WTC11 (cell line): ENCODE data around the gene OR10D3. TPM values are rescaled to one million over a fixed set of nuclear protein-coding genes. Genes with fewer than 3 reads are reported as not detected.
"Not testable (repeated sequence)": the region's sequence is repeated elsewhere in the genome, so short reads cannot be mapped to it uniquely, and the experiment has no call there.

Source experiments
- ATAC-seq: fragments of 200-7000 bp; cut with Tn5 transposase; 2 replicates; pipeline ENCODE4 v1.10.0; 2021; ENCODE audit warnings: mild to moderate bottlenecking, moderate library complexity
- CTCF ChIA-PET: fragments of 300-600 bp; sonication (Branson Sonifier 250); formaldehyde crosslinking; loops from one replicate; lab custom pipeline; 2021; ENCODE audit warnings: antibody characterized with exemption; lab: Charles Lee
- POLR2A ChIA-PET: fragments of 350-600 bp; sonication (Branson Sonifier 250); formaldehyde crosslinking; loops from one replicate; lab custom pipeline; 2021; ENCODE audit warnings: antibody characterized with exemption; lab: Charles Lee
- DNase-seq: peaks from one replicate; pipeline ENCODE4 v3.0.0; 2021; ENCODE audit warnings: low spot score
- H3K27ac Mint-ChIP-seq: 2 replicates; pipeline ENCODE4 v1.8.0; 2021; ENCODE audit warnings: mixed read lengths
- H3K27me3 Mint-ChIP-seq: 2 replicates; pipeline ENCODE4 v1.8.0; 2021; ENCODE audit warnings: low read depth, mild to moderate bottlenecking, moderate library complexity, mixed read lengths
- H3K36me3 Mint-ChIP-seq: 2 replicates; pipeline ENCODE4 v1.8.0; 2021; ENCODE audit warnings: mixed read lengths
- H3K4me1 Mint-ChIP-seq: 2 replicates; pipeline ENCODE4 v1.8.0; 2022; ENCODE audit warnings: mixed read lengths
- H3K4me3 Mint-ChIP-seq: 2 replicates; pipeline ENCODE4 v1.8.0; 2021; ENCODE audit warnings: mild to moderate bottlenecking, moderate library complexity, mixed read lengths
- H3K9me3 Mint-ChIP-seq: 2 replicates; pipeline ENCODE4 v1.8.0; 2021; ENCODE audit warnings: mixed read lengths
- ATF1 ChIP-seq: sonication (generic); formaldehyde crosslinking; IDR thresholded peaks from 2 replicates; pipeline ENCODE4 v1.8.1; 2023; ENCODE audit warnings: mild to moderate bottlenecking, moderate library complexity, missing genetic modification reagents
- ATF2 ChIP-seq: sonication (generic); formaldehyde crosslinking; IDR thresholded peaks from 2 replicates; pipeline ENCODE4 v1.8.1; 2022; ENCODE audit warnings: low read depth, missing genetic modification reagents, borderline replicate concordance
- CTCF ChIP-seq: fragments of 200-600 bp; IDR thresholded peaks from 2 replicates; pipeline ENCODE4 v1.8.0; 2022; ENCODE audit warnings: antibody characterized with exemption
- E2F4 ChIP-seq: sonication (generic); formaldehyde crosslinking; IDR thresholded peaks from 2 replicates; pipeline ENCODE4 v1.8.1; 2022; ENCODE audit warnings: low read depth, mild to moderate bottlenecking, moderate library complexity, missing genetic modification reagents, borderline replicate concordance
- ELF4 ChIP-seq: sonication (generic); formaldehyde crosslinking; IDR thresholded peaks from 2 replicates; pipeline ENCODE4 v1.8.1; 2022; ENCODE audit warnings: low read depth, mild to moderate bottlenecking, moderate library complexity, missing genetic modification reagents
- FOXJ3 ChIP-seq: sonication (generic); formaldehyde crosslinking; IDR thresholded peaks from 2 replicates; pipeline ENCODE4 v1.9.0; 2021; ENCODE audit warnings: missing genetic modification reagents, mild to moderate bottlenecking, borderline replicate concordance
- GABPB1 ChIP-seq: sonication (generic); formaldehyde crosslinking; IDR thresholded peaks from 2 replicates; pipeline ENCODE4 v1.8.1; 2023; ENCODE audit warnings: mild to moderate bottlenecking, missing genetic modification reagents
- IRF1 ChIP-seq: sonication (generic); formaldehyde crosslinking; IDR thresholded peaks from 2 replicates; pipeline ENCODE4 v1.8.0; 2023; ENCODE audit warnings: missing genetic modification reagents
- NR2C2 ChIP-seq: sonication (generic); formaldehyde crosslinking; IDR thresholded peaks from 2 replicates; pipeline ENCODE4 v1.8.0; 2022; ENCODE audit warnings: mild to moderate bottlenecking, missing genetic modification reagents
- NR3C1 ChIP-seq: sonication (generic); formaldehyde crosslinking; conservative IDR thresholded peaks from 2 replicates; pipeline ENCODE4 v1.8.1; 2023; ENCODE audit warnings: low read depth, mild to moderate bottlenecking, missing genetic modification reagents
- RELA ChIP-seq: sonication (generic); formaldehyde crosslinking; IDR thresholded peaks from 2 replicates; pipeline ENCODE4 v1.8.1; 2022; ENCODE audit warnings: missing genetic modification reagents, mild to moderate bottlenecking, borderline replicate concordance
- ZMAT4 ChIP-seq: fragments of 250-450 bp; sonication (Bioruptor Pico); IDR thresholded peaks from 2 replicates; pipeline ENCODE4 v1.9.0; 2021; ENCODE audit warnings: mild to moderate bottlenecking
- ZNF317 ChIP-seq: sonication (generic); formaldehyde crosslinking; IDR thresholded peaks from 2 replicates; pipeline ENCODE4 v1.8.1; 2023; ENCODE audit warnings: low read depth, mild to moderate bottlenecking, moderate library complexity, missing genetic modification reagents, borderline replicate concordance
- ZNF423 ChIP-seq: fragments of 250-450 bp; sonication (Bioruptor Pico); IDR thresholded peaks from 2 replicates; pipeline ENCODE4 v2.1.2; 2022; ENCODE audit warnings: mild to moderate bottlenecking, moderate library complexity
- ZSCAN18 ChIP-seq: fragments of 250-450 bp; sonication (Bioruptor Pico); IDR thresholded peaks from 2 replicates; pipeline ENCODE4 v2.1.2; 2022; ENCODE audit warnings: mild to moderate bottlenecking, moderate library complexity
- total RNA-seq: library from RNA; stranded (reverse); gene quantifications from 3 replicates; pipeline ENCODE4 v1.2.3, GENCODE V29; 2021
- TF ChIP-seq, protein P1 (sequence below): fragments of 250-450 bp; sonication (Bioruptor Pico); IDR thresholded peaks from 2 replicates; pipeline ENCODE4 v1.8.0; 2021; ENCODE audit warnings: mild to moderate bottlenecking
- TF ChIP-seq, protein P2 (sequence below): sonication (generic); formaldehyde crosslinking; IDR thresholded peaks from 2 replicates; pipeline ENCODE4 v1.8.1; 2023; ENCODE audit warnings: mild to moderate bottlenecking, missing genetic modification reagents, moderate library complexity
- TF ChIP-seq, protein P3 (sequence below): sonication (generic); formaldehyde crosslinking; IDR thresholded peaks from 2 replicates; pipeline ENCODE4 v1.8.1; 2023; ENCODE audit warnings: mild to moderate bottlenecking, moderate library complexity, missing genetic modification reagents

Gene OR10D3
- total RNA-seq, 1 experiment from 2014 or later = not detected

DNA sequence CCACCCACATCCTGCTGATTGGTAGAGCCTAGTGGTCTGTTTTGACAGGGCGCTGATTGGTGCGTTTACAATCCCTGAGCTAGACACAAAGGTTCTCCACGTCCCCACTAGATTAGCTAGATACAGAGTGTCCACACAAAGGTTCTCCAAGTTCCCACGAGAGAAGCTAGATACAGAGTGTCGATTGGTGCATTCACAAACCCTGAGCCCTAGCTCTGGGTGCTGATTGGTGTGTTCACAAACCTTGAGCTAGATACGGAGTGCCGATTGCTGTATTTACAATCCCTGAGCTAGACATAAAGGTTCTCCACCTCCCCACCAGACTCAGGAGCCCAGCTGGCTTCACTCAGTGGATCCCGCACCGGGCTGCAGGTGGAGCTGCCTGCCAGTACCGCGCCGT lies 12.8 kb upstream of the OR10D3 start:
- DNase-seq, POLR2A ChIA-PET, ATAC-seq, H3K9me3 Mint-ChIP-seq, H3K4me3 Mint-ChIP-seq, H3K27ac Mint-ChIP-seq, H3K36me3 Mint-ChIP-seq: not testable (repeated sequence)
- CTCF ChIA-PET = interaction anchor here (1.3 to 1.7 kb wide), 2 partner anchors 24 to 99 kb away, joined by 3 to 4 read pairs; no protein-coding TSS in a partner anchor
- Mint-ChIP-seq H3K27me3 (peaks cover 75% of the 10 kb centered on the region), H3K4me1 (peaks cover 18% of the 10 kb centered on the region)

GRCh38 chr11:124170801-124171586 lies 12.2 kb upstream of the OR10D3 start:
- peaks cover 18% of the 10 kb centered on the region for H3K4me1 Mint-ChIP-seq
- ChIA-PET POLR2A (no interaction called here), CTCF (interaction anchor here (1.3 to 1.7 kb wide), 2 partner anchors 24 to 99 kb away, joined by 3 to 4 read pairs; no protein-coding TSS in a partner anchor)
- ATAC-seq (no peak), DNase-seq (no peak)
- TF ChIP-seq E2F4 (CRISPR knock-in tag) (no peak), IRF1 (CRISPR knock-in tag) (no peak), ZMAT4 (CRISPR knock-in tag) (no peak), NR2C2 (CRISPR knock-in tag) (no peak), FOXJ3 (CRISPR knock-in tag) (no peak), GABPB1 (CRISPR knock-in tag) (no peak), RELA (CRISPR knock-in tag) (no peak), CTCF (no peak), ATF1 (CRISPR knock-in tag) (no peak), ELF4 (CRISPR knock-in tag) (no peak), NR3C1 (no peak), ATF2 (CRISPR knock-in tag) (no peak), ZNF423 (CRISPR knock-in tag) (no peak), ZSCAN18 (CRISPR knock-in tag) (no peak), ZNF317 (CRISPR knock-in tag) (no peak)
- TF ChIP-seq, protein P1, sequence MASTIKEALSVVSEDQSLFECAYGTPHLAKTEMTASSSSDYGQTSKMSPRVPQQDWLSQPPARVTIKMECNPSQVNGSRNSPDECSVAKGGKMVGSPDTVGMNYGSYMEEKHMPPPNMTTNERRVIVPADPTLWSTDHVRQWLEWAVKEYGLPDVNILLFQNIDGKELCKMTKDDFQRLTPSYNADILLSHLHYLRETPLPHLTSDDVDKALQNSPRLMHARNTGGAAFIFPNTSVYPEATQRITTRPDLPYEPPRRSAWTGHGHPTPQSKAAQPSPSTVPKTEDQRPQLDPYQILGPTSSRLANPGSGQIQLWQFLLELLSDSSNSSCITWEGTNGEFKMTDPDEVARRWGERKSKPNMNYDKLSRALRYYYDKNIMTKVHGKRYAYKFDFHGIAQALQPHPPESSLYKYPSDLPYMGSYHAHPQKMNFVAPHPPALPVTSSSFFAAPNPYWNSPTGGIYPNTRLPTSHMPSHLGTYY = no peak
- TF ChIP-seq, protein P2, sequence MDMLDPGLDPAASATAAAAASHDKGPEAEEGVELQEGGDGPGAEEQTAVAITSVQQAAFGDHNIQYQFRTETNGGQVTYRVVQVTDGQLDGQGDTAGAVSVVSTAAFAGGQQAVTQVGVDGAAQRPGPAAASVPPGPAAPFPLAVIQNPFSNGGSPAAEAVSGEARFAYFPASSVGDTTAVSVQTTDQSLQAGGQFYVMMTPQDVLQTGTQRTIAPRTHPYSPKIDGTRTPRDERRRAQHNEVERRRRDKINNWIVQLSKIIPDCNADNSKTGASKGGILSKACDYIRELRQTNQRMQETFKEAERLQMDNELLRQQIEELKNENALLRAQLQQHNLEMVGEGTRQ (CRISPR knock-in tag) = no peak
- TF ChIP-seq, protein P3, sequence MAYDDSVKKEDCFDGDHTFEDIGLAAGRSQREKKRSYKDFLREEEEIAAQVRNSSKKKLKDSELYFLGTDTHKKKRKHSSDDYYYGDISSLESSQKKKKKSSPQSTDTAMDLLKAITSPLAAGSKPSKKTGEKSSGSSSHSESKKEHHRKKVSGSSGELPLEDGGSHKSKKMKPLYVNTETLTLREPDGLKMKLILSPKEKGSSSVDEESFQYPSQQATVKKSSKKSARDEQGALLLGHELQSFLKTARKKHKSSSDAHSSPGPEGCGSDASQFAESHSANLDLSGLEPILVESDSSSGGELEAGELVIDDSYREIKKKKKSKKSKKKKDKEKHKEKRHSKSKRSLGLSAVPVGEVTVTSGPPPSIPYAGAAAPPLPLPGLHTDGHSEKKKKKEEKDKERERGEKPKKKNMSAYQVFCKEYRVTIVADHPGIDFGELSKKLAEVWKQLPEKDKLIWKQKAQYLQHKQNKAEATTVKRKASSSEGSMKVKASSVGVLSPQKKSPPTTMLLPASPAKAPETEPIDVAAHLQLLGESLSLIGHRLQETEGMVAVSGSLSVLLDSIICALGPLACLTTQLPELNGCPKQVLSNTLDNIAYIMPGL (CRISPR knock-in tag) = no peak
- H3K9me3 Mint-ChIP-seq = peaks cover 8% of the 10 kb centered on the region
- peaks cover 6% of the 10 kb centered on the region for H3K36me3 Mint-ChIP-seq
- H3K27ac Mint-ChIP-seq = no peak overlapping the region
- H3K27me3 Mint-ChIP-seq = peaks cover 72% of the 10 kb centered on the region
- H3K4me3 Mint-ChIP-seq = no peak overlapping the region
